Activated B cell treated with CpG ODN at 0.5 μM for 24 hours (primary cell): ENCODE measurements around the gene SLC8A2. TPM values are rescaled to one million over a fixed set of nuclear protein-coding genes. Genes with fewer than 3 reads are reported as not detected.

Source experiments
- ATAC-seq: fragments of 200-7000 bp; cut with Tn5 transposase; one replicate; pipeline ENCODE4 v1.10.0; 2021; ENCODE audit warnings: low read depth, mild to moderate bottlenecking, moderate library complexity
- CTCF ChIA-PET: fragments of 350-600 bp; sonication (Branson Sonifier 250); formaldehyde crosslinking; loops from one replicate; lab custom pipeline; 2021; ENCODE audit warnings: antibody characterized with exemption; lab: Charles Lee
- POLR2A ChIA-PET: fragments of 350-600 bp; sonication (Branson Sonifier 250); formaldehyde crosslinking; loops from one replicate; lab custom pipeline; 2021; ENCODE audit warnings: antibody characterized with exemption; lab: Charles Lee
- DNase-seq: peaks from one replicate; pipeline ENCODE4 v3.0.0; 2022
- H3K27ac Mint-ChIP-seq: one replicate; pipeline ENCODE4 v1.8.0; 2020; ENCODE audit warnings: mixed read lengths
- H3K27me3 Mint-ChIP-seq: one replicate; pipeline ENCODE4 v1.8.0; 2021; ENCODE audit warnings: mixed read lengths
- H3K36me3 Mint-ChIP-seq: one replicate; pipeline ENCODE4 v1.8.0; 2021; ENCODE audit warnings: low read depth, mixed read lengths
- H3K4me1 Mint-ChIP-seq: one replicate; pipeline ENCODE4 v1.8.0; 2021; ENCODE audit warnings: mixed read lengths
- H3K4me3 Mint-ChIP-seq: one replicate; pipeline ENCODE4 v1.8.0; 2020; ENCODE audit warnings: mild to moderate bottlenecking, mixed read lengths
- H3K9me3 Mint-ChIP-seq: one replicate; pipeline ENCODE4 v1.8.0; 2020; ENCODE audit warnings: mixed read lengths
- intact Hi-C: fragments of 100-400 bp; cut with micrococcal nuclease; formaldehyde crosslinking; loops from one replicate; pipeline ENCODE4 v1.15.1; 2024
- total RNA-seq: library from RNA; stranded (reverse); gene quantifications from 2 replicates; pipeline ENCODE4 v1.2.3, GENCODE V29; 2022
- TF ChIP-seq, protein P1 (sequence below): fragments of 200-600 bp; IDR thresholded peaks from one replicate; pipeline ENCODE4 v1.8.0; 2022; ENCODE audit warnings: antibody characterized with exemption, mild to moderate bottlenecking

Gene SLC8A2
- total RNA-seq, 1 donor from 2014 or later: not detected

DNA sequence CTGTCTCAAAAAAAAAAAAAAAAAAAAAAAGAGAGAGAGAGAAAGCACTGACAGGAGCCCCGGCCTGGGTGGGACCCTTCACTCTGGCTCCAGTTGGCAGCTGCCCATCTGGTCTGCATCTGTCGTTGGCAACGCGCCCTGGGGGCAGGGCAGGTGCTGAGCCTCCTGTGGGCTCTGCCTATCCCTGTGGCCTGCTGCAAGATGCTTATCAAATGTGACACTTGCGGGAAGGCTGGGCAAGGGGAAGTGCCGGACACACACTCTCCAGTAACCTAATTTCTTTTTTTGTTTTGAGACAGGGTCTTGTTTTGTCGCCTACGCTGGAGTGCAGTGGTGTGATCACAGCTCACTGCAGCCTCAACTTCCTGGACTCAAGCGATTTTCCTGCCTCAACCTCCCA, 23.0 kb upstream of the SLC8A2 start:
- intact Hi-C loops: no loop called here
- ChIA-PET CTCF (no interaction called here), POLR2A (no interaction called here)
- Mint-ChIP-seq H3K4me3 (no peak overlapping the region), H3K4me1 (no peaks in the 10 kb centered on the region), H3K9me3 (no peaks in the 10 kb centered on the region), H3K36me3 (peaks cover 68% of the 10 kb centered on the region), H3K27me3 (no peaks in the 10 kb centered on the region), H3K27ac (no peak overlapping the region)
- ATAC-seq (no peak), DNase-seq (no peak)
- TF ChIP-seq, protein P1, sequence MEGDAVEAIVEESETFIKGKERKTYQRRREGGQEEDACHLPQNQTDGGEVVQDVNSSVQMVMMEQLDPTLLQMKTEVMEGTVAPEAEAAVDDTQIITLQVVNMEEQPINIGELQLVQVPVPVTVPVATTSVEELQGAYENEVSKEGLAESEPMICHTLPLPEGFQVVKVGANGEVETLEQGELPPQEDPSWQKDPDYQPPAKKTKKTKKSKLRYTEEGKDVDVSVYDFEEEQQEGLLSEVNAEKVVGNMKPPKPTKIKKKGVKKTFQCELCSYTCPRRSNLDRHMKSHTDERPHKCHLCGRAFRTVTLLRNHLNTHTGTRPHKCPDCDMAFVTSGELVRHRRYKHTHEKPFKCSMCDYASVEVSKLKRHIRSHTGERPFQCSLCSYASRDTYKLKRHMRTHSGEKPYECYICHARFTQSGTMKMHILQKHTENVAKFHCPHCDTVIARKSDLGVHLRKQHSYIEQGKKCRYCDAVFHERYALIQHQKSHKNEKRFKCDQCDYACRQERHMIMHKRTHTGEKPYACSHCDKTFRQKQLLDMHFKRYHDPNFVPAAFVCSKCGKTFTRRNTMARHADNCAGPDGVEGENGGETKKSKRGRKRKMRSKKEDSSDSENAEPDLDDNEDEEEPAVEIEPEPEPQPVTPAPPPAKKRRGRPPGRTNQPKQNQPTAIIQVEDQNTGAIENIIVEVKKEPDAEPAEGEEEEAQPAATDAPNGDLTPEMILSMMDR: no peak

DNA sequence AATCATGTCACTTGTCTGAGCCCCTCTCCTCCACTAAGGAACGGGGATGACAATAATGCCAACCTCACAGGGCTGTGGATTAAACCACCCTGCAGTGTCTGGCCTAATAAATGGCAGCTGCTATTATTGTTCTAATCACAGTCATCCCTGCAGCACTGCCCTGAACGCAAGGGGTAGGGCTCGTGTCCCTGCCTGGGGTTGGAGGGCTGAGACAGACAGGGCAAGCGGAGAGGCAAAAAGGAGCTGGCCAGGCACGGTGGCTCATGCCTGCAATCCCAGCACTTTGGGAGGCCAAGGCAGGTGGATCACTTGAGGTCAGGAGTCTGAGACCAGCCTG, 22.5 kb upstream of the SLC8A2 start:
- ATAC-seq: no peak
- TF ChIP-seq, protein P1: no peak
- H3K27me3 Mint-ChIP-seq: no peaks in the 10 kb centered on the region
- peaks cover 68% of the 10 kb centered on the region for H3K36me3 Mint-ChIP-seq
- no peaks in the 10 kb centered on the region for H3K9me3 Mint-ChIP-seq
- no peak overlapping the region for H3K27ac Mint-ChIP-seq
- ChIA-PET CTCF (no interaction called here), POLR2A (no interaction called here)
- intact Hi-C loops: no loop called here
- no peaks in the 10 kb centered on the region for H3K4me1 Mint-ChIP-seq
- no peak overlapping the region for H3K4me3 Mint-ChIP-seq
- no peak for DNase-seq

DNA sequence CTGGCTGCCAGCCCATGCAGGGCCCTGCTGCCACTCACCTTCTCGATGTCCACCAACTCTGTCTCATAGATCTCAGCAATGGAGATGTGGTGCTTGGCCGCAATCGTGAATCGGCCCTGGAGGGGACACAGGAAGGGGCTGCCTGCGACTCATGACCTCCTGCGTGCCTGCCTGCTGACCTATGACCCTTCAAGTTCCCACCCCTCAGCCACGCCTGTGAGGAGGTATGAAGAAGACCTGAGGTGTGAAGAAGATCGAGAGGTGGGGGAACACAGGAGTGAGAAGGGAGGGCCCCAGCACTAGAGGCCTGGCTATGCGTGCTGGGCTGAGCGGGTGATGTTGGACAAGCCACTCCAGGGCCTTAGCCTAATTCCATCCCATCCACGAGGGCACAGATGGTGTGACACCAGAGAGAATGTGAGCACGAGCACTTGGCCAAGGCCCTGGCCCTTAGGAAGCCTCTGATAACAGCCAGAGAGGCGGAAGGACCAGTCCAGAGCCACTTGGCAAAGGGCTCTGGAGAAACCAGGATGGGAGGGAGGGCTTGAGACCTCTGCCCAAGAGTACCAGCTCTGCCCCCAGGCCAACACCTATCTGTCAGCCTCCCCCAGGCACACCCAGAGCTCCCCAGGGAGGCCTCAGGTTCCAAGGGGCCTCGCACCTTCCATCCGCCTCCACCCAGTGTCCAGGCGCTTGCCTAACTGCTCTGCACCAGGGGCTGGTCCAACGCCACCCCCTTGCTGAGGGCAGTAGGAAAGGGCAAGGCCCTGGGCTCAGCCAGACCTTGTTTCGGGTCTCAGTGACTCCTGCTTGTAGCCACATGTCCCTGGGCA, 21.9 kb upstream of the SLC8A2 start:
- no peak for ATAC-seq
- no peak overlapping the region for H3K27ac Mint-ChIP-seq
- no peak overlapping the region for H3K4me3 Mint-ChIP-seq
- intact Hi-C loops: no loop called here
- no peaks in the 10 kb centered on the region for H3K4me1 Mint-ChIP-seq
- ChIA-PET POLR2A (no interaction called here), CTCF (no interaction called here)
- TF ChIP-seq, protein P1: no peak
- H3K36me3 Mint-ChIP-seq: peaks cover 63% of the 10 kb centered on the region
- DNase-seq: no peak
- H3K9me3 Mint-ChIP-seq: no peaks in the 10 kb centered on the region
- H3K27me3 Mint-ChIP-seq: no peaks in the 10 kb centered on the region

DNA sequence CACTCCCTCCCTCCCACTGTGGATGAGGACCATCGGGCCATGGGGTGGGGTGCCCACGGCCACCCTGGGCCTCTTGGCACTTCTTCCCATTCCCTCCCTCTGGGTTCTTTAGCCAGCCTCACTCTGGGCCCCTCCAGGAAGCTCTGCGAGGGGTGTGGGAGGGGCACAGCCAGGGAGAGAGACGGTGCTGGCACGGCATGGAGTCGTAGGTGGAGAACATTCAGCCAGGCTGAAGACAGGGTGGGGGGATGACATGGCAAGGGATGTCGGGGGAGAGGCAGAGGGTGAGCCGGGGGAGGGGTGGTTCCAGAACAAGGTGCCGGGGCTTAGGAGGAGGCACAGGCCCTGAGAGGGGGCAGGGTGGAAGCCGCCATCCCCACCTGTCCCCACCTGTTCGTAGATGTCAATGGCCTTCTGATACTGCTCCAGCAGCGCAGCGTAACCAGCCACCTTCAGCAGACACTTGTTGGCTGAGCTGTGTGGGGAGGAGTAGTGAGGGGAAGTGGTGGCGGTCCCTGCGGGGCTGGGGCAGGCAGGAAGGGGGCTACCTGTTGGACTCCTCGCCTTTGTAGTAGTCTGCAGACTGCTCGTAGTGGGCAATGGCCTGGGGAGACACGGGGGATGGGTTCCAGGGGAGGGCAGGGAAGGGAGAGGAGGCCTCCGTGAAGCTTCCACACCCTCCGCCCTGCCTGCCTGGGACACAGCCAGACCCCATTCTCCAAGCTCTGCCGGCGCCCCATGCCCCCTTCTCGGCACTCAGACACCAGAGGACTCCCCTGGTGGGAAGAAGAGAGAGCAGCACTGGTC, 21.1 kb upstream of the SLC8A2 start:
- no peak overlapping the region for H3K4me3 Mint-ChIP-seq

More for the DNA sequence above, 21.1 kb upstream of the SLC8A2 start:
- Mint-ChIP-seq H3K36me3 (peaks cover 66% of the 10 kb centered on the region), H3K9me3 (no peaks in the 10 kb centered on the region), H3K27ac (no peak overlapping the region), H3K4me1 (no peaks in the 10 kb centered on the region), H3K27me3 (no peaks in the 10 kb centered on the region)
- no peak for DNase-seq
- TF ChIP-seq, protein P1: no peak
- intact Hi-C loops: no loop called here
- no peak for ATAC-seq
- ChIA-PET POLR2A (interaction anchor here (0.6 kb wide), 2 partner anchors 184 to 1010 kb away, joined by 5 to 8 read pairs; no protein-coding TSS in a partner anchor), CTCF (interaction anchor here (1.1 kb wide), 1 partner anchor 9 kb away, joined by 3 read pairs; the partner anchor contains the start of gene KPTN)
